Measurements from ENCODE around the gene CYB561A3. TPM values are rescaled to one million over a fixed set of nuclear protein-coding genes. Genes with fewer than 3 reads are reported as not detected.
A peak's percentile ranks its signal among the peaks of the same experiment; 100 is the strongest.

CYB561A3 gene
- total and polyA plus RNA-seq, 2 of the 13 experiments (the other 11 are each of a cell fraction or from before 2014, with no cell fraction given): 11.4 to 14.9 TPM

DNA sequence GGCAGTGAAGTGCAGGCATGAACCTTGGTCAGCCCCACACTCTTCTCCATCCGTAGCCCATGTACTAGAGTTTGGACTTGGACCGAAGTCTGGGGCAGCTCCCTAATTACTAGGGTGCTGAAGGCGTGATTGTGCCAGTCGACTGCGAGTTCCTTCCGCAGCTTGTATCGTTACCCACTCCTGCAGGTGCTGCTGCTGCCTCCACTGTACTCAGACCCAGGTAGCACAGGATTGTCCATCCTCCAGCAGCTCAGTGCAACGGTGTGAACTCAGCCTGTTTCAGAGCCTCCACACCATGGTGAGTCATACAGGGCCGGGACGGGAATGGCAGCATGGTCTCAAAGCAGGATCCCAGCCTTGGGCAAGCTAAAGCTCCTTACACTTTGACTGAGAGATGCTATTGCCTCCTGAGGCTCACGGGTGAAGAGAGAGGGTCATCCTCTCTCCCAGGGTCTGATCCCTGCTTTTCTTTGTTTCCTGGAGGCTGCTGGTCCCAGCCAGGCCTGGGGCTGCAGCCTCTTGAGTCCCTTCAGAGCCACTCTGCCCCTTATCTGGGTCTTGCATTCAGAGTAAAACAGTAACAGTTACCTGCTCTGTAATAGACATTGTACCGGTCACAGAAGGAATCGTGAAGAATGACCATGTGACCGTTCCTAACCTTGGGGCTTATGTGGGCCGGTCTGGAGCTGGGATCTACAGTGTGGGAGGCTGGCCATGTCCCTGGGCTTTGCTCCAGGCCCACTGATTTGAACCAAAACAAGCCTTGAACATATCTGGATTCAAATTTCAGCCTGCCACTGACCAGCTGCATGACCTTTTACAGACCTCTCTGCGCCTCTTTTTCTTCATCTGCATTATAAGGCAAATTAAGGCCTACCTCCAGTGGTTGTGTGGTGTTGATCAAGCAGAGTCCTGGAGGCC lies 27.0 kb downstream of the CYB561A3 start (continued):
- TF ChIP-seq, protein P1, sequence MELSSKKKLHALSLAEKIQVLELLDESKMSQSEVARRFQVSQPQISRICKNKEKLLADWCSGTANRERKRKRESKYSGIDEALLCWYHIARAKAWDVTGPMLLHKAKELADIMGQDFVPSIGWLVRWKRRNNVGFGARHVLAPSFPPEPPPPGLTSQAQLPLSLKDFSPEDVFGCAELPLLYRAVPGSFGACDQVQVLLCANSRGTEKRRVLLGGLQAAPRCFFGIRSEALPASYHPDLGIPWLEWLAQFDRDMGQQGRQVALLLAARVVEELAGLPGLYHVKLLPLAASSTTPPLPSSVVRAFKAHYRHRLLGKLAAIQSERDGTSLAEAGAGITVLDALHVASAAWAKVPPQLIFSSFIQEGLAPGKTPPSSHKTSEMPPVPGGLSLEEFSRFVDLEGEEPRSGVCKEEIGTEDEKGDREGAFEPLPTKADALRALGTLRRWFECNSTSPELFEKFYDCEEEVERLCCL (CRISPR knock-in tag; IDR thresholded peaks at IDR 0.05; ENCODE audit: borderline replicate concordance): 0 out of 2 replicates have a peak, but pooled peaks have one; percentile 49
- TF ChIP-seq ZNF615 (CRISPR knock-in tag; IDR thresholded peaks at IDR 0.05; ENCODE audit: borderline replicate concordance) (no peak), EP300 (IDR thresholded peaks at IDR 0.05; ENCODE audit: low read depth in 2 of 2, low read length in 2 of 2) (peak; percentile 30 to 41; a peak in 3 of 4 replicates), EP300 (CRISPR knock-in tag; IDR thresholded peaks at IDR 0.05; ENCODE audit: borderline replicate concordance) (peak; percentile 75), ZMYM3 (CRISPR knock-in tag; IDR thresholded peaks at IDR 0.05) (no peak), PCBP2 (optimal IDR thresholded peaks at IDR 0.05; ENCODE audit: low read depth, low read length, poor library complexity, severe bottlenecking) (no peak), PAX8 (CRISPR knock-in tag; IDR thresholded peaks at IDR 0.05; ENCODE audit: borderline replicate concordance) (no peak), GATAD2A (CRISPR knock-in tag; IDR thresholded peaks at IDR 0.05) (peak; percentile 74), DNMT1 (CRISPR knock-in tag; IDR thresholded peaks at IDR 0.05) (peak; percentile 83; the same call in 1 of the 2 replicates), HMG20A (CRISPR knock-in tag; IDR thresholded peaks at IDR 0.05; ENCODE audit: borderline replicate concordance) (no peak; the same call in 1 of the 2 replicates), ZNF354B (CRISPR knock-in tag; IDR thresholded peaks at IDR 0.05) (no peak), FOXC1 (CRISPR knock-in tag; IDR thresholded peaks at IDR 0.05; ENCODE audit: borderline replicate concordance) (no peak; the same call in 1 of the 2 replicates), ZNF652 (CRISPR knock-in tag; IDR thresholded peaks at IDR 0.05; ENCODE audit: borderline replicate concordance, low read depth) (no peak; the same call in 1 of the 2 replicates), MIER3 (CRISPR knock-in tag; IDR thresholded peaks at IDR 0.05; ENCODE audit: borderline replicate concordance) (0 out of 2 replicates have a peak, but pooled peaks have one; percentile 22), ZNF660 (CRISPR knock-in tag; IDR thresholded peaks at IDR 0.05; ENCODE audit: borderline replicate concordance, low read depth) (no peak), SCMH1 (CRISPR knock-in tag; IDR thresholded peaks at IDR 0.05; ENCODE audit: borderline replicate concordance) (no peak), ZFP90 (CRISPR knock-in tag; IDR thresholded peaks at IDR 0.05; ENCODE audit: borderline replicate concordance) (no peak), ZNF343 (CRISPR knock-in tag; IDR thresholded peaks at IDR 0.05) (0 out of 2 replicates have a peak, but pooled peaks have one; percentile 17), ZNF44 (CRISPR knock-in tag; IDR thresholded peaks at IDR 0.05) (no peak), ZFP36L2 (CRISPR knock-in tag; IDR thresholded peaks at IDR 0.05) (no peak), NKX3-1 (CRISPR knock-in tag; IDR thresholded peaks at IDR 0.05) (0 out of 2 replicates have a peak, but pooled peaks have one; percentile 27), ZNF674 (CRISPR knock-in tag; IDR thresholded peaks at IDR 0.05; ENCODE audit: low read depth) (no peak), ZNF781 (CRISPR knock-in tag; IDR thresholded peaks at IDR 0.05; ENCODE audit: borderline replicate concordance, not compliant biosample characterization) (peak; percentile 88)
- TF ChIP-seq, protein P2, sequence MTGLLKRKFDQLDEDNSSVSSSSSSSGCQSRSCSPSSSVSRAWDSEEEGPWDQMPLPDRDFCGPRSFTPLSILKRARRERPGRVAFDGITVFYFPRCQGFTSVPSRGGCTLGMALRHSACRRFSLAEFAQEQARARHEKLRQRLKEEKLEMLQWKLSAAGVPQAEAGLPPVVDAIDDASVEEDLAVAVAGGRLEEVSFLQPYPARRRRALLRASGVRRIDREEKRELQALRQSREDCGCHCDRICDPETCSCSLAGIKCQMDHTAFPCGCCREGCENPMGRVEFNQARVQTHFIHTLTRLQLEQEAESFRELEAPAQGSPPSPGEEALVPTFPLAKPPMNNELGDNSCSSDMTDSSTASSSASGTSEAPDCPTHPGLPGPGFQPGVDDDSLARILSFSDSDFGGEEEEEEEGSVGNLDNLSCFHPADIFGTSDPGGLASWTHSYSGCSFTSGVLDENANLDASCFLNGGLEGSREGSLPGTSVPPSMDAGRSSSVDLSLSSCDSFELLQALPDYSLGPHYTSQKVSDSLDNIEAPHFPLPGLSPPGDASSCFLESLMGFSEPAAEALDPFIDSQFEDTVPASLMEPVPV (CRISPR knock-in tag; IDR thresholded peaks at IDR 0.05): no peak

All from HepG2 (cell line).